ENCODE data around the gene LANCL3.

DNA sequence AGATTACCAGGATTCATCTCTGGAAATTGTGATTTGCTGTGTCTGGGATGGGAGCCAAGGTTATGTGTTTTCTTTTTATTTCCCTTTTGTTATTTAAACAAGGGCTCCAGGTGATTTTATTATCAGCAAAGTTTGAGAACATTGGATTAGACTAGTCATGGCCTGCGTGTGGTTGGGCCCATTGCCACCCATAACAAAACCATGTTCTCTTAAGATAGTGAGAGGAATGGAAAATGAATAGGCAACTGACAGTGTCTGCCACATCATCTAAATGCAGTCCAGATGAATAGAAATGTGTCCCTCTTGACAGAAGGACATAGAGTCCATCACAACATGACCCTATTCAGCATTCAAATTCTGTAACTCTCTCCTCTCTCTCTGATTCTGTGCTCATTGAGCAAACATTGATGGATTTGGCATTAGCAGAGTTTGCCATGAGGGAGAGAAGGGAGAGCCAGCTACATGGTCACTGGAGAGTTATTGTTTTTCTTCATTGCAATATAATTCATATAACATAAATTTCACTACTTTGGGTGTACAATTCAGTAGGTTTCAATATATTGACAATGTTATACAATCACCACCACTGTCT, 125.8 kb downstream of the LANCL3 start:
- no peak for TF ChIP-seq EZH2phosphoT487 (IDR thresholded peaks at IDR 0.05)
- TF ChIP-seq, protein P1, sequence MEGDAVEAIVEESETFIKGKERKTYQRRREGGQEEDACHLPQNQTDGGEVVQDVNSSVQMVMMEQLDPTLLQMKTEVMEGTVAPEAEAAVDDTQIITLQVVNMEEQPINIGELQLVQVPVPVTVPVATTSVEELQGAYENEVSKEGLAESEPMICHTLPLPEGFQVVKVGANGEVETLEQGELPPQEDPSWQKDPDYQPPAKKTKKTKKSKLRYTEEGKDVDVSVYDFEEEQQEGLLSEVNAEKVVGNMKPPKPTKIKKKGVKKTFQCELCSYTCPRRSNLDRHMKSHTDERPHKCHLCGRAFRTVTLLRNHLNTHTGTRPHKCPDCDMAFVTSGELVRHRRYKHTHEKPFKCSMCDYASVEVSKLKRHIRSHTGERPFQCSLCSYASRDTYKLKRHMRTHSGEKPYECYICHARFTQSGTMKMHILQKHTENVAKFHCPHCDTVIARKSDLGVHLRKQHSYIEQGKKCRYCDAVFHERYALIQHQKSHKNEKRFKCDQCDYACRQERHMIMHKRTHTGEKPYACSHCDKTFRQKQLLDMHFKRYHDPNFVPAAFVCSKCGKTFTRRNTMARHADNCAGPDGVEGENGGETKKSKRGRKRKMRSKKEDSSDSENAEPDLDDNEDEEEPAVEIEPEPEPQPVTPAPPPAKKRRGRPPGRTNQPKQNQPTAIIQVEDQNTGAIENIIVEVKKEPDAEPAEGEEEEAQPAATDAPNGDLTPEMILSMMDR (IDR thresholded peaks at IDR 0.05), result no peak

All from neural progenitor cell (in vitro differentiated cells).